Trophoblast cell (in vitro differentiated cells and primary cell): ENCODE data around the gene PERM1.

Source experiments
- DNase-seq, 2 donors: peaks; one replicate each; pipeline ENCODE4 v3.0.0-alpha.2; 2016
- H2AFZ ChIP-seq: 2 replicates; pipeline ENCODE4 v1.6.1; 2013; ENCODE audit warnings: low read length, moderate library complexity, mild to moderate bottlenecking; ENCODE audit not compliant: insufficient read depth, poor library complexity
- H2AK5ac ChIP-seq: 2 replicates; pipeline ENCODE4 v1.6.1; 2013; ENCODE audit warnings: mild to moderate bottlenecking, low read length
- H2BK120ac ChIP-seq: 2 replicates; pipeline ENCODE4 v1.6.1; 2013; ENCODE audit warnings: low read length, mild to moderate bottlenecking, moderate library complexity; ENCODE audit not compliant: insufficient read depth, poor library complexity
- H2BK12ac ChIP-seq: 2 replicates; pipeline ENCODE4 v1.6.1; 2013; ENCODE audit warnings: mild to moderate bottlenecking, low read length, moderate library complexity
- H2BK5ac ChIP-seq: 2 replicates; pipeline ENCODE4 v1.6.1; 2013; ENCODE audit warnings: low read length, low read depth, moderate library complexity, mild to moderate bottlenecking; ENCODE audit not compliant: poor library complexity
- H3K14ac ChIP-seq: 2 replicates; pipeline ENCODE4 v1.6.1; 2013; ENCODE audit warnings: mild to moderate bottlenecking, low read length
- H3K18ac ChIP-seq: 2 replicates; pipeline ENCODE4 v1.6.1; 2013; ENCODE audit warnings: mild to moderate bottlenecking, low read length
- H3K23ac ChIP-seq: 2 replicates; pipeline ENCODE4 v1.6.1; 2013; ENCODE audit warnings: low read length
- H3K27ac ChIP-seq: 2 replicates; pipeline ENCODE4 v1.5.1; 2013; ENCODE audit warnings: low read depth, mild to moderate bottlenecking, inconsistent platforms, low read length, moderate library complexity
- H3K27me3 ChIP-seq: 2 replicates; pipeline ENCODE4 v1.6.1; 2013; ENCODE audit warnings: inconsistent platforms, mild to moderate bottlenecking, low read length, moderate library complexity; ENCODE audit not compliant: insufficient read depth
- H3K36me3 ChIP-seq, 2 experiments: 1 replicate in 1 of 2; 2 replicates in 1 of 2; pipeline ENCODE4 v1.6.1; 2013; ENCODE audit warnings: low read length in 2 of 2, mild to moderate bottlenecking in 2 of 2, moderate library complexity in 1 of 2; ENCODE audit not compliant: insufficient read depth in 2 of 2, control insufficient read depth in 1 of 2
- H3K4ac ChIP-seq: 2 replicates; pipeline ENCODE4 v1.6.1; 2013; ENCODE audit warnings: low read depth, mild to moderate bottlenecking, low read length, moderate library complexity
- H3K4me1 ChIP-seq, 2 experiments: 1 replicate in 1 of 2; 2 replicates in 1 of 2; pipeline ENCODE4 v1.6.1; 2013; ENCODE audit warnings: low read length in 2 of 2, mild to moderate bottlenecking in 2 of 2, moderate library complexity in 1 of 2; ENCODE audit not compliant: insufficient read depth in 2 of 2, control insufficient read depth in 1 of 2
- H3K4me2 ChIP-seq: 2 replicates; pipeline ENCODE4 v1.6.1; 2013; ENCODE audit warnings: inconsistent platforms, mild to moderate bottlenecking, low read length, moderate library complexity
- H3K4me3 ChIP-seq: 2 replicates; pipeline ENCODE4 v1.5.1; 2013; ENCODE audit warnings: mild to moderate bottlenecking, low read depth, low read length, inconsistent platforms
- H3K79me1 ChIP-seq: one replicate; pipeline ENCODE4 v1.6.1; 2013; ENCODE audit warnings: low read length
- H3K79me2 ChIP-seq: 2 replicates; pipeline ENCODE4 v1.6.1; 2013; ENCODE audit warnings: low read length, mild to moderate bottlenecking; ENCODE audit not compliant: control insufficient read depth, insufficient read depth, poor library complexity
- H3K9ac ChIP-seq: 2 replicates; pipeline ENCODE4 v1.6.1; 2013; ENCODE audit warnings: mild to moderate bottlenecking, low read length
- H3K9me3 ChIP-seq: 2 replicates; pipeline ENCODE4 v1.6.1; 2013; ENCODE audit warnings: low read depth, mild to moderate bottlenecking, control low read depth, inconsistent platforms, low read length; ENCODE audit not compliant: insufficient read depth
- H4K12ac ChIP-seq: 2 replicates; pipeline ENCODE4 v1.6.1; 2013; ENCODE audit warnings: low read depth, mild to moderate bottlenecking, low read length, moderate library complexity
- H4K8ac ChIP-seq: 2 replicates; pipeline ENCODE4 v1.6.1; 2013; ENCODE audit warnings: low read depth, mild to moderate bottlenecking, low read length, moderate library complexity
- H4K91ac ChIP-seq: one replicate; pipeline ENCODE4 v1.6.1; 2013; ENCODE audit warnings: low read depth, mild to moderate bottlenecking, low read length, moderate library complexity
- WGBS: extraction: QIAGEN DNeasy Blood & Tissue Kit; methylation state at CpG from one replicate; pipeline ENCODE4 v1.1.7; 2013; ENCODE audit warnings: missing lambda C conversion rate; ENCODE audit not compliant: insufficient read length, insufficient coverage; ENCODE audit errors: extremely low coverage; 5-methylcytosine and 5-hydroxymethylcytosine counted together

Gene PERM1

DNA sequence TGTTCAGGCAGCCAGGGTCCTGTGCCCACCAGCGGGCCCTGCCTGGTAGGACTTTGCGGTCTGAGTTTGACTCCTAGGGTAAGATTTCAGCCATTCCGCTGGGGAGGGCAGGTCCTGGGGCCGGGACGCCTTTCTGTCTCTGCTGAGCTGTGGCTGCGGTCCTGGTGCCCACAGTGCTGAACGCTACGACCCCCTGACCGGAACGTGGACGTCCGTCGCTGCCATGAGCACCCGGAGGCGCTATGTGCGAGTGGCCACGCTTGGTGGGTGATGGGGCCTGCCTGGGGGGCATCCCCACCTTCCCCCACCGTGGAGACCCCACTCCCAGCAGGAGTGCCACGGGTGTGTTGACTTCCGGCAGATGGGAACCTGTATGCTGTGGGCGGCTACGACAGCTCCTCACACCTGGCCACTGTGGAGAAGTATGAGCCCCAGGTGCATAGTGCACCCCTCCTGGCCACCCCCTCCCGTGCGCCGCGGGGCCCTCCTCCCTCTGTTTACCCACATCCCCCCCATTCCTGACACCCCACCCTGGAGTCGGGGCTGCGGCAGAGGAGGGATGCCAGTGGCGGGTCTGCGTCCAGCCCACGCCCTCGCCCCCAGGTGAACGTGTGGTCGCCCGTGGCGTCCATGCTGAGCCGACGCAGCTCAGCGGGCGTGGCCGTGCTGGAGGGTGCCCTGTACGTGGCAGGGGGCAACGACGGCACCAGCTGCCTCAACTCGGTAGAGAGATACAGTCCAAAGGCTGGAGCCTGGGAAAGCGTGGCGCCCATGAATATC, 18.0 kb downstream of the PERM1 start:
- H3K79me1 ChIP-seq: peaks cover 10% of the 10 kb centered on the region
- H4K91ac ChIP-seq: no peak overlapping the region
- no peak overlapping the region for H2BK12ac ChIP-seq

GRCh38 chr1:963301-963651, 18.6 kb downstream of the PERM1 start:
- H3K27ac ChIP-seq: no peak overlapping the region
- no CpG with 5 or more reads among the region's 16 CpGs for WGBS
- H3K27me3 ChIP-seq: peaks cover 3% of the 10 kb centered on the region
- H3K23ac ChIP-seq: no peak overlapping the region
- peaks cover 16 to 31% of the 10 kb centered on the region in 2 experiments for H3K4me1 ChIP-seq
- no peak overlapping the region for H2AFZ ChIP-seq
- H3K4me2 ChIP-seq: no peak overlapping the region
- H3K79me1 ChIP-seq: peaks cover 13% of the 10 kb centered on the region
- no peak for DNase-seq
- no peak overlapping the region for H3K4ac ChIP-seq
- H3K18ac ChIP-seq: no peak overlapping the region
- no peak overlapping the region for H3K14ac ChIP-seq
- H4K91ac ChIP-seq: no peak overlapping the region
- peaks cover 4% of the 10 kb centered on the region for H3K9me3 ChIP-seq
- H3K4me3 ChIP-seq: no peak overlapping the region
- no peak overlapping the region for H2BK12ac ChIP-seq
- H3K79me2 ChIP-seq: peaks cover 5% of the 10 kb centered on the region
- H2AK5ac ChIP-seq: no peak overlapping the region
- no peak overlapping the region for H2BK5ac ChIP-seq
- no peak overlapping the region for H3K9ac ChIP-seq
- no peak overlapping the region for H4K12ac ChIP-seq
- H2BK120ac ChIP-seq: no peak overlapping the region
- H3K36me3 ChIP-seq: peaks cover 26 to 35% of the 10 kb centered on the region in 2 experiments
- no peak overlapping the region for H4K8ac ChIP-seq

More for the DNA sequence above, 18.0 kb downstream of the PERM1 start:
- no peak for DNase-seq
- Histone ChIP-seq H3K4me2 (no peak overlapping the region), H3K9ac (no peak overlapping the region), H3K36me3 (peaks cover 26 to 35% of the 10 kb centered on the region in 2 experiments), H3K79me2 (peaks cover under 1% of the 10 kb centered on the region), H3K27ac (no peak overlapping the region), H3K23ac (no peak overlapping the region), H2AFZ (no peak overlapping the region), H3K4me1 (peaks cover 16 to 27% of the 10 kb centered on the region in 2 experiments), H3K18ac (no peak overlapping the region), H3K9me3 (peaks cover 4% of the 10 kb centered on the region), H3K4me3 (no peak overlapping the region), H3K4ac (no peak overlapping the region), H2AK5ac (no peak overlapping the region), H4K8ac (no peak overlapping the region), H3K27me3 (peaks cover 3% of the 10 kb centered on the region), H2BK5ac (no peak overlapping the region), H4K12ac (no peak overlapping the region), H3K14ac (no peak overlapping the region), H2BK120ac (no peak overlapping the region)
- no CpG with 5 or more reads among the region's 47 CpGs for WGBS

DNA sequence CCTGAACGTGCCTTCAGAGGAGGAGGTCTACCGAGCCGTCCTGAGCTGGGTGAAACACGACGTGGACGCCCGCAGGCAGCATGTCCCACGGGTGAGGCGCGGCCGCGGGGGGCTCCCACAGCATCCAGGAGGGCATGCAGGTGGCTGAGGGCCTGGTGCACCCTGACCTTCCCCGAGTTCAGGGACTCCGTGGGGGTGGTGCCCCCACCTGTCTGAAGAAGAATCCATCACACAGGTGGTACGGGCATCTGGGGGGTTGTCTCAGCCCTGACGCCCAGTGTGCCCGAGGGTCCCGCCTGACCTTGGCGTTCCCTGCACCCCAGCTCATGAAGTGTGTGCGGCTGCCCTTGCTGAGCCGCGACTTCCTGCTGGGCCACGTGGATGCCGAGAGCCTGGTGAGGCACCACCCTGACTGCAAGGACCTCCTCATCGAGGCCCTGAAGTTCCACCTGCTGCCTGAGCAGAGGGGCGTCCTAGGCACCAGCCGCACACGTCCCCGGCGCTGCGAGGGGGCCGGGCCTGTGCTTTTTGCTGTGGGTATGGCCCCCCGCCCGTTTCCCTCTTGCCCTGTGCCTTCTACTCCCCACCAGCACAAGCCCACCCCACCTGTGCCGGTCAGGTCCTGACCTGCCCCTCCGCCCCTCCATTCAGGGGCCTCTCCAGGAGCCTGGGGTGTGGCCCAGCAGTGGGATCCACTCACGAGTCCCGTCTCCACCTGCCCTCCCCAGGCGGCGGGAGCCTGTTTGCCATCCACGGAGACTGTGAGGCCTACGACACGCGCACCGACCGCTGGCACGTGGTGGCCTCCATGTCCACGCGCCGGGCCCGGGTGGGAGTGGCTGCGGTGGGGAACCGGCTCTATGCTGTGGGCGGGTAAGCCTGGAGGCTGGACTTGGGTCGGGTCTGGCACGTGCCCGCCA, 19.3 kb downstream of the PERM1 start:
- H3K9ac ChIP-seq: no peak overlapping the region
- peaks cover 26 to 35% of the 10 kb centered on the region in 2 experiments for H3K36me3 ChIP-seq
- no CpG with 5 or more reads among the region's 57 CpGs for WGBS

DNA sequence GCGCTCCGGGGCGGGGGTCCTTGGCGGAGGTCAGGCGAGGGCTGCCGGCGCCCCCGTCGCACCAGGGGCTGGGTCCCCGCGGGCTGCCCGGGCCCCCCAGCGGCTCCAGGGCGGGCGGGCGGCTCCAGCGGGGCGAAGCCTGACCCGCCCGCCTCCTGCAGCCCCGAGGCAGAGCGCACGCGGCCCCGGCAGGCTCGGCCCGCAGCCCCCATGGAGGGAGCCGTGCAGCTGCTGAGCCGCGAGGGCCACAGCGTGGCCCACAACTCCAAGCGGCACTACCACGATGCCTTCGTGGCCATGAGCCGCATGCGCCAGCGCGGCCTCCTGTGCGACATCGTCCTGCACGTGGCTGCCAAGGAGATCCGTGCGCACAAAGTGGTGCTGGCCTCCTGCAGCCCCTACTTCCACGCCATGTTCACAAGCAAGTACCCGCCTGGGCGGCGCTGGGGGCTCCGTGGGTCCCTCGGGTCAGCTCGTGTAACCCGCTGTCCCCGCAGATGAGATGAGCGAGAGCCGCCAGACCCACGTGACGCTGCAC, 20.7 kb downstream of the PERM1 start:
- Histone ChIP-seq H3K23ac (no peak overlapping the region), H3K14ac (peak overlapping the region; percentile 37), H3K4me3 (peak overlapping the region; percentile 96), H3K79me2 (peaks cover 5% of the 10 kb centered on the region), H3K27ac (no peak overlapping the region), H3K79me1 (peaks cover 10% of the 10 kb centered on the region), H3K4me2 (peak overlapping the region; percentile 88), H3K4me1 (peaks cover 10 to 21% of the 10 kb centered on the region in 2 experiments), H4K91ac (peak overlapping the region; percentile 68), H2AFZ (peak overlapping the region; percentile 67), H4K8ac (peak overlapping the region; percentile 50), H3K9ac (peak overlapping the region; percentile 5), H4K12ac (peak overlapping the region; percentile 51), H3K36me3 (peaks cover 36 to 47% of the 10 kb centered on the region in 2 experiments), H3K4ac (no peak overlapping the region), H3K18ac (peak overlapping the region; percentile 47), H2BK5ac (no peak overlapping the region), H3K9me3 (peaks cover 4% of the 10 kb centered on the region), H2AK5ac (no peak overlapping the region), H2BK120ac (no peak overlapping the region), H3K27me3 (peaks cover 3% of the 10 kb centered on the region), H2BK12ac (no peak overlapping the region)
- no CpG with 5 or more reads among the region's 56 CpGs for WGBS
- DNase-seq: peak; percentile 46 to 71

More for the DNA sequence above, 19.3 kb downstream of the PERM1 start:
- no peak overlapping the region for H3K27ac ChIP-seq
- H3K79me1 ChIP-seq: peaks cover 13% of the 10 kb centered on the region
- H3K23ac ChIP-seq: no peak overlapping the region
- no peak overlapping the region for H3K18ac ChIP-seq
- H2AFZ ChIP-seq: no peak overlapping the region
- no peak overlapping the region for H3K4me2 ChIP-seq
- no peak for DNase-seq
- H3K27me3 ChIP-seq: peaks cover 3% of the 10 kb centered on the region
- no peak overlapping the region for H3K4ac ChIP-seq
- H4K12ac ChIP-seq: no peak overlapping the region
- no peak overlapping the region for H4K8ac ChIP-seq
- H3K9me3 ChIP-seq: peaks cover 4% of the 10 kb centered on the region
- H3K14ac ChIP-seq: no peak overlapping the region
- H2BK5ac ChIP-seq: no peak overlapping the region
- H2AK5ac ChIP-seq: no peak overlapping the region
- H2BK120ac ChIP-seq: no peak overlapping the region
- H3K4me3 ChIP-seq: no peak overlapping the region
- H3K4me1 ChIP-seq: peaks cover 16 to 31% of the 10 kb centered on the region in 2 experiments
- no peak overlapping the region for H4K91ac ChIP-seq
- peaks cover 5% of the 10 kb centered on the region for H3K79me2 ChIP-seq
- no peak overlapping the region for H2BK12ac ChIP-seq
